Lung (tissue), 16 donors: ENCODE results near the gene GLS2. TPM values are rescaled to one million over a fixed set of nuclear protein-coding genes. Genes with fewer than 3 reads are reported as not detected.

Experiments
- ATAC-seq: fragments of 200-7000 bp; cut with Tn5 transposase; one replicate; pipeline ENCODE4 v1.9.1; 2020; ENCODE audit warnings: moderate number of reproducible peaks; ENCODE audit not compliant: insufficient read depth, low FRiP score
- DNase-seq, 3 donors: peaks; one replicate each; pipeline ENCODE4 v3.0.0-alpha.2; 2013 to 2017
- H3K27ac ChIP-seq, 2 donors: one replicate each; pipeline ENCODE4 v1.5.1; 2013; ENCODE audit warnings: mild to moderate bottlenecking in 2 of 2, moderate library complexity in 2 of 2, control low read depth in 1 of 2, inconsistent platforms in 1 of 2, low read depth in 1 of 2, low read length in 1 of 2
- H3K27me3 ChIP-seq, 3 donors: one replicate each; pipeline ENCODE4 v1.5.1; 2013; ENCODE audit warnings: low read length in 2 of 3; ENCODE audit not compliant: control insufficient read depth in 3 of 3, insufficient read depth in 3 of 3
- H3K36me3 ChIP-seq, 4 donors: one replicate each; pipeline ENCODE4 v1.5.1; 2013; ENCODE audit warnings: low read length in 4 of 4, mild to moderate bottlenecking in 1 of 4, moderate library complexity in 1 of 4; ENCODE audit not compliant: control insufficient read depth in 4 of 4, insufficient read depth in 4 of 4
- H3K4me1 ChIP-seq, 5 donors: one replicate each; pipeline ENCODE4 v1.5.1; 2013; ENCODE audit warnings: low read length in 5 of 5, mild to moderate bottlenecking in 2 of 5, moderate library complexity in 1 of 5; ENCODE audit not compliant: control insufficient read depth in 5 of 5, insufficient read depth in 5 of 5
- H3K4me3 ChIP-seq: one replicate; pipeline ENCODE4 v1.5.1; 2013; ENCODE audit warnings: mild to moderate bottlenecking, control low read depth, moderate library complexity
- H3K9ac ChIP-seq, 2 donors: one replicate each; pipeline ENCODE4 v1.5.1; 2013; ENCODE audit warnings: low read length in 2 of 2, control low read depth in 1 of 2; ENCODE audit not compliant: insufficient read depth in 1 of 2
- H3K9me3 ChIP-seq, 4 donors: one replicate each; pipeline ENCODE4 v1.5.1; 2013; ENCODE audit warnings: low read length in 3 of 4, mild to moderate bottlenecking in 1 of 4, moderate library complexity in 1 of 4; ENCODE audit not compliant: control insufficient read depth in 4 of 4, insufficient read depth in 3 of 4
- CTCF ChIP-seq: IDR thresholded peaks from 2 replicates; pipeline ENCODE4 v1.5.1; 2012; ENCODE audit warnings: mild to moderate bottlenecking; ENCODE audit errors: control extremely low read depth, extremely low read depth
- WGBS, 2 donors: extraction: QIAGEN DNeasy Blood & Tissue Kit; methylation state at CpG; one replicate each; pipeline ENCODE4 v1.1.7; 2013; 5-methylcytosine and 5-hydroxymethylcytosine counted together
- long read RNA-seq, 5 donors: transcript quantifications; one replicate each; lab custom pipeline, GENCODE V29; 2026
- polyA plus RNA-seq, 2 donors: library from polyadenylated mRNA; stranded (reverse); fragments of 200-250 nt; gene quantifications; one replicate each; pipeline ENCODE4 v1.2.1, GENCODE V29; 2013
- total RNA-seq, 2 donors: library from RNA; depleted of rRNA in 1 of 2; stranded (reverse); fragments of >200 nt in 1 of 2; gene quantifications; one replicate each; pipeline ENCODE4 v1.2.1, GENCODE V29; 2014 to 2021
- donor health status: control.
- donor health status: control.
- donor health status: Bipolar disorder and iron deficiency.
- donor health status: healthy.
- donor health status: DM: yes; HTN: yes; CAD: no.

The GLS2 gene
- total RNA-seq (1 to 10 TPM; 2.6 to 4.8 TPM), polyA plus RNA-seq (1 to 10 TPM; 1.1 to 4.5 TPM)
- long read RNA-seq, donor 1: 0 reads
- long read RNA-seq, donor 2: 0 reads
- long read RNA-seq, donor 3, partial matches to known transcripts: 0 of 1 reads
- long read RNA-seq, donor 3, other reads (novel, unspliced or antisense): 0 of 1 reads
- long read RNA-seq, donor 4: 0 reads
- long read RNA-seq, donor 5: 0 reads

GRCh38 chr12:56488041-56488955 lies at the start of gene GLS2:
GLS2 (minus strand) TSS chr12:56488161; CDS start chr12:56488118, 43 bp downstream.
- no peak for TF ChIP-seq CTCF
- WGBS, 2 donors: 14 to 18% methylated on average over 59 of the region's 59 CpGs
- H3K9ac ChIP-seq: peak within 1 kb of the TSS in 1 of 2 donors; percentile 42
- peaks cover 0 to 14% (median 5%) of the 10 kb centered on the region in 5 donors for H3K4me1 ChIP-seq
- H3K27ac ChIP-seq: peak within 1 kb of the TSS in 1 of 2 donors; percentile 5
- ATAC-seq (peak; percentile 97), DNase-seq (peak; percentile 69 to 80 (median 75))
- peak within 1 kb of the TSS; percentile 18 for H3K4me3 ChIP-seq
- H3K27me3 ChIP-seq: peaks cover 0 to 32% (median 30%) of the 10 kb centered on the region in 3 donors
- H3K36me3 ChIP-seq: no peaks in the 10 kb centered on the region
- no peaks in the 10 kb centered on the region for H3K9me3 ChIP-seq

GRCh38 chr12:56537546-56537945 lies 49.6 kb upstream of the GLS2 start:
- DNase-seq: no peak
- H3K4me3 ChIP-seq: no peak overlapping the region
- H3K4me1 ChIP-seq: peaks cover 0 to 11% (median 5%) of the 10 kb centered on the region in 5 donors
- H3K9ac ChIP-seq: no peak overlapping the region
- no peaks in the 10 kb centered on the region for H3K9me3 ChIP-seq
- TF ChIP-seq CTCF: no peak
- ATAC-seq: no peak
- no peaks in the 10 kb centered on the region for H3K27me3 ChIP-seq
- peaks cover 0 to 4% (median 0%) of the 10 kb centered on the region in 4 donors for H3K36me3 ChIP-seq
- no peak overlapping the region for H3K27ac ChIP-seq

GRCh38 chr12:56530390-56531055 lies 42.6 kb upstream of the GLS2 start:
- H3K9ac ChIP-seq: no peak overlapping the region
- H3K4me1 ChIP-seq: peaks cover 5 to 13% (median 10%) of the 10 kb centered on the region in 5 donors
- peaks cover 0 to 4% (median 1%) of the 10 kb centered on the region in 4 donors for H3K36me3 ChIP-seq
- ATAC-seq (no peak), DNase-seq (peak in 1 of 3 donors; percentile 13)
- WGBS, 2 donors: 67 to 88% methylated on average over 7 of the region's 7 CpGs
- H3K9me3 ChIP-seq: no peaks in the 10 kb centered on the region
- H3K27me3 ChIP-seq: no peaks in the 10 kb centered on the region
- no peak overlapping the region for H3K4me3 ChIP-seq
- no peak overlapping the region for H3K27ac ChIP-seq
- TF ChIP-seq CTCF: no peak
